Neural cell (in vitro differentiated cells): ENCODE results near the gene XRCC3. TPM values are rescaled to one million over a fixed set of nuclear protein-coding genes. Genes with fewer than 3 reads are reported as not detected.

Experiments used
- H2AFZ ChIP-seq: fragments of 200-600, 300-800 bp; sonication (generic), shearing (Covaris generic); 2 replicates; pipeline ENCODE4 v1.6.0; 2014; ENCODE audit warnings: low read depth, mild to moderate bottlenecking, antibody characterized with exemption, low read length, moderate library complexity
- H3F3A ChIP-seq: fragments of 200-600 bp; shearing (Covaris generic); 2 replicates; pipeline ENCODE4 v1.6.1; 2016; ENCODE audit warnings: mild to moderate bottlenecking, moderate library complexity, mixed read lengths, antibody characterized with exemption, low read length; ENCODE audit not compliant: insufficient read depth, poor library complexity, severe bottlenecking
- H3K27ac ChIP-seq: fragments of 200-600, 300-800 bp; sonication (generic), shearing (Covaris generic); 2 replicates; pipeline ENCODE4 v1.5.1; 2014; ENCODE audit warnings: mild to moderate bottlenecking, low read length, moderate library complexity
- H3K27me3 ChIP-seq: fragments of 300-800, 200-600 bp; sonication (generic), shearing (Covaris generic); 2 replicates; pipeline ENCODE4 v1.6.0; 2014; ENCODE audit warnings: mild to moderate bottlenecking, low read depth, low read length, moderate library complexity; ENCODE audit not compliant: insufficient read depth
- H3K36me3 ChIP-seq: fragments of 300-800, 200-600 bp; sonication (generic), shearing (Covaris generic); 2 replicates; pipeline ENCODE4 v1.5.1; 2014; ENCODE audit warnings: mild to moderate bottlenecking, antibody characterized with exemption, low read length, moderate library complexity; ENCODE audit not compliant: insufficient read depth
- H3K4me2 ChIP-seq: fragments of 300-800, 200-600 bp; sonication (generic), shearing (Covaris generic); 2 replicates; pipeline ENCODE4 v1.6.0; 2014; ENCODE audit warnings: mild to moderate bottlenecking, low read length
- H3K4me3 ChIP-seq: fragments of 300-800, 200-600 bp; sonication (generic), shearing (Covaris generic); 2 replicates; pipeline ENCODE4 v1.5.1; 2014; ENCODE audit warnings: mild to moderate bottlenecking, low read length, moderate library complexity
- H3K79me2 ChIP-seq: fragments of 200-600 bp; shearing (Covaris generic); replicated peaks from 2 replicates; pipeline ENCODE4 v1.6.0; 2014; ENCODE audit warnings: mild to moderate bottlenecking, low read length, moderate library complexity; ENCODE audit not compliant: insufficient read depth
- H3K9ac ChIP-seq: fragments of 300-800, 200-600 bp; sonication (generic), shearing (Covaris generic); 2 replicates; pipeline ENCODE4 v1.6.1; 2016; ENCODE audit warnings: mild to moderate bottlenecking, low read length, mixed read lengths
- H3K9me2 ChIP-seq: fragments of 200-600 bp; shearing (Covaris generic); 2 replicates; pipeline ENCODE4 v1.6.1; 2016; ENCODE audit warnings: mild to moderate bottlenecking, low read length, mixed read lengths; ENCODE audit not compliant: insufficient read depth
- H3K9me3 ChIP-seq: fragments of 200-600, 300-800 bp; sonication (generic), shearing (Covaris generic); 2 replicates; pipeline ENCODE4 v1.6.1; 2016; ENCODE audit warnings: mild to moderate bottlenecking, mixed run types, low read length, moderate library complexity, mixed read lengths
- H4K20me1 ChIP-seq: fragments of 200-600 bp; shearing (Covaris generic); 2 replicates; pipeline ENCODE4 v1.6.1; 2016; ENCODE audit warnings: mild to moderate bottlenecking, mixed run types; ENCODE audit not compliant: insufficient read depth
- CTCF ChIP-seq: fragments of 450-650 bp; IDR thresholded peaks from 2 replicates; pipeline ENCODE4 v1.5.1; 2014; ENCODE audit warnings: antibody characterized with exemption, mild to moderate bottlenecking, moderate library complexity; ENCODE audit not compliant: poor library complexity, severe bottlenecking
- EP300 ChIP-seq: fragments of 450-650 bp; conservative IDR thresholded peaks from 2 replicates; pipeline ENCODE4 v1.6.1; 2014; ENCODE audit warnings: antibody characterized with exemption, mild to moderate bottlenecking, moderate library complexity; ENCODE audit not compliant: poor library complexity, severe bottlenecking
- EZH2 ChIP-seq: fragments of 200-600, 300-800 bp; shearing (Covaris generic), sonication (generic); IDR thresholded peaks from 2 replicates; pipeline ENCODE4 v1.6.1; 2014; ENCODE audit warnings: antibody characterized with exemption, low read length, borderline replicate concordance, mild to moderate bottlenecking; ENCODE audit not compliant: insufficient read depth, poor library complexity, severe bottlenecking
- MXI1 ChIP-seq: fragments of 450-650 bp; conservative IDR thresholded peaks from 2 replicates; pipeline ENCODE4 v1.6.1; 2014; ENCODE audit warnings: antibody characterized with exemption, mild to moderate bottlenecking; ENCODE audit not compliant: poor library complexity, severe bottlenecking
- POLR2AphosphoS5 ChIP-seq: IDR thresholded peaks from 2 replicates; pipeline ENCODE4 v1.6.1; 2012
- RAD21 ChIP-seq: fragments of 450-650 bp; conservative IDR thresholded peaks from 2 replicates; pipeline ENCODE4 v1.6.1; 2014; ENCODE audit warnings: antibody characterized with exemption, mild to moderate bottlenecking, moderate library complexity
- REST ChIP-seq: IDR thresholded peaks from 2 replicates; pipeline ENCODE4 v1.6.1; 2012; ENCODE audit warnings: borderline replicate concordance
- SMC3 ChIP-seq: fragments of 450-650 bp; conservative IDR thresholded peaks from 2 replicates; pipeline ENCODE4 v1.6.1; 2014; ENCODE audit warnings: antibody characterized with exemption, mild to moderate bottlenecking, moderate library complexity; ENCODE audit not compliant: poor library complexity
- TAF1 ChIP-seq: IDR thresholded peaks from 2 replicates; pipeline ENCODE4 v1.6.1; 2012; ENCODE audit warnings: low read depth
- polyA plus RNA-seq: library from polyadenylated mRNA; depleted of rRNA; stranded (reverse); fragments of >200 nt; gene quantifications from 2 replicates; pipeline ENCODE4 v1.2.3, GENCODE V29; 2014

XRCC3 gene
- polyA plus RNA-seq, 1 donor from 2014 or later = 14.6 TPM

GRCh38 chr14:103728141-103728540 lies 12.9 kb upstream of the XRCC3 start:
- Histone ChIP-seq H3K4me2 (no peak overlapping the region), H2AFZ (no peak overlapping the region), H3K27me3 (no peaks in the 10 kb centered on the region), H3K79me2 (peaks cover 3% of the 10 kb centered on the region), H3K9me2 (no peaks in the 10 kb centered on the region), H3F3A (no peaks in the 10 kb centered on the region), H3K27ac (no peak overlapping the region), H3K4me3 (no peak overlapping the region), H3K9me3 (no peaks in the 10 kb centered on the region), H3K36me3 (no peaks in the 10 kb centered on the region), H4K20me1 (no peaks in the 10 kb centered on the region), H3K9ac (no peak overlapping the region)
- TF ChIP-seq CTCF (no peak), MXI1 (no peak), SMC3 (no peak), POLR2AphosphoS5 (no peak), EZH2 (no peak), EP300 (no peak), TAF1 (no peak), RAD21 (no peak), REST (no peak)

- no peaks in the 10 kb centered on the region for H3F3A ChIP-seq
- H3K4me3 ChIP-seq = no peak overlapping the region
- TF ChIP-seq REST (no peak), SMC3 (no peak)
- no peaks in the 10 kb centered on the region for H3K9me2 ChIP-seq
- H3K9ac ChIP-seq = no peak overlapping the region
- no peaks in the 10 kb centered on the region for H3K9me3 ChIP-seq
- no peaks in the 10 kb centered on the region for H4K20me1 ChIP-seq
- H3K27me3 ChIP-seq = no peaks in the 10 kb centered on the region
- H3K27ac ChIP-seq = no peak overlapping the region
- no peaks in the 10 kb centered on the region for H3K36me3 ChIP-seq
- H3K4me2 ChIP-seq = no peak overlapping the region
- H3K79me2 ChIP-seq = peaks cover 7% of the 10 kb centered on the region
- H2AFZ ChIP-seq = no peak overlapping the region
Observed at GRCh38 chr14:103727313-103727980, 12.2 kb upstream of the XRCC3 start.
